ENCODE results near the gene WAC.

DNA sequence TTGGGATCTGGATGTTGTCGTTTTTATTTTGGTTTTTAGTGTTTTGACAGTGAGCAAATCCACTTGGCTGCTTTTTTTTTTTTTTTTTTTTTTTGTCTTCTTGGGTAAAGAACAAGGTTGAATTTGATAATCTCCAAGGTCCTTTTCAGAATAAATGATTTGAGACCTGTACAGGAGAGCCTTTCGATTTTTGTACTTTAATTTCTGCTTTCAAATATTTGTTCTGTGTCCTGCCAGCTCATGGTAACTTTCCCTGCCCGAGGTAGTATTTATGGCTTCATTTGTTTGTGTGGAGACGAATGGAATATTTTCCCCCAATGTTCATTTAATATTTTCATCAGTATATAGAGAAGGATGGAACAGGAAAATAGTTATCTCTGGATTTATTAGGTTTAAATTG, 19.9 kb downstream of the WAC start:
- TF ChIP-seq, protein P1, sequence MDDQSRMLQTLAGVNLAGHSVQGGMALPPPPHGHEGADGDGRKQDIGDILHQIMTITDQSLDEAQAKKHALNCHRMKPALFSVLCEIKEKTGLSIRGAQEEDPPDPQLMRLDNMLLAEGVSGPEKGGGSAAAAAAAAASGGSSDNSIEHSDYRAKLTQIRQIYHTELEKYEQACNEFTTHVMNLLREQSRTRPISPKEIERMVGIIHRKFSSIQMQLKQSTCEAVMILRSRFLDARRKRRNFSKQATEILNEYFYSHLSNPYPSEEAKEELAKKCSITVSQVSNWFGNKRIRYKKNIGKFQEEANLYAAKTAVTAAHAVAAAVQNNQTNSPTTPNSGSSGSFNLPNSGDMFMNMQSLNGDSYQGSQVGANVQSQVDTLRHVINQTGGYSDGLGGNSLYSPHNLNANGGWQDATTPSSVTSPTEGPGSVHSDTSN (IDR thresholded peaks at IDR 0.05) = no peak
- TF ChIP-seq, protein P2, sequence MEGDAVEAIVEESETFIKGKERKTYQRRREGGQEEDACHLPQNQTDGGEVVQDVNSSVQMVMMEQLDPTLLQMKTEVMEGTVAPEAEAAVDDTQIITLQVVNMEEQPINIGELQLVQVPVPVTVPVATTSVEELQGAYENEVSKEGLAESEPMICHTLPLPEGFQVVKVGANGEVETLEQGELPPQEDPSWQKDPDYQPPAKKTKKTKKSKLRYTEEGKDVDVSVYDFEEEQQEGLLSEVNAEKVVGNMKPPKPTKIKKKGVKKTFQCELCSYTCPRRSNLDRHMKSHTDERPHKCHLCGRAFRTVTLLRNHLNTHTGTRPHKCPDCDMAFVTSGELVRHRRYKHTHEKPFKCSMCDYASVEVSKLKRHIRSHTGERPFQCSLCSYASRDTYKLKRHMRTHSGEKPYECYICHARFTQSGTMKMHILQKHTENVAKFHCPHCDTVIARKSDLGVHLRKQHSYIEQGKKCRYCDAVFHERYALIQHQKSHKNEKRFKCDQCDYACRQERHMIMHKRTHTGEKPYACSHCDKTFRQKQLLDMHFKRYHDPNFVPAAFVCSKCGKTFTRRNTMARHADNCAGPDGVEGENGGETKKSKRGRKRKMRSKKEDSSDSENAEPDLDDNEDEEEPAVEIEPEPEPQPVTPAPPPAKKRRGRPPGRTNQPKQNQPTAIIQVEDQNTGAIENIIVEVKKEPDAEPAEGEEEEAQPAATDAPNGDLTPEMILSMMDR (IDR thresholded peaks at IDR 0.05) = no peak
- no peak for TF ChIP-seq ZFP36 (IDR thresholded peaks at IDR 0.05; ENCODE audit: borderline replicate concordance, partially characterized antibody)
